GM12878 (cell line): ENCODE results near the gene CRKL. TPM values are rescaled to one million over a fixed set of nuclear protein-coding genes. Genes with fewer than 3 reads are reported as not detected.
A peak's percentile ranks its signal among the peaks of the same experiment; 100 is the strongest.

Source experiments
- CHD1 ChIP-seq: IDR thresholded peaks from 2 replicates; pipeline ENCODE4 v1.6.1; 2012; ENCODE audit warnings: low read depth, low read length, improper control_type of control experiment
- CREM ChIP-seq: IDR thresholded peaks from 2 replicates; pipeline ENCODE4 v1.6.1; 2014; ENCODE audit warnings: antibody characterized with exemption, low read depth
- DPF2 ChIP-seq: fragments of 450-650 bp; IDR thresholded peaks from 2 replicates; pipeline ENCODE4 v1.6.1; 2017; ENCODE audit warnings: mild to moderate bottlenecking
- E2F4 ChIP-seq: IDR thresholded peaks from 2 replicates; pipeline ENCODE4 v1.6.1; 2012; ENCODE audit warnings: low read depth, low read length, improper control_type of control experiment
- EP300 ChIP-seq, 2 experiments: fragments of 150-350 bp in 1 of 2; IDR thresholded peaks; 2 replicates each; pipeline ENCODE4 v1.6.1; 2011 to 2012; ENCODE audit warnings: low read depth in 2 of 2, low read length in 2 of 2, borderline replicate concordance in 1 of 2, improper control_type of control experiment in 1 of 2, inconsistent platforms in 1 of 2; ENCODE audit not compliant: control insufficient read depth in 1 of 2
- IKZF2 ChIP-seq, 2 experiments: fragments of 450-650 bp; IDR thresholded peaks; 2 replicates each; pipeline ENCODE4 v1.6.1; 2017; ENCODE audit warnings: mild to moderate bottlenecking in 2 of 2, moderate library complexity in 2 of 2
- KDM1A ChIP-seq: fragments of 200-600 bp; sonication (generic); IDR thresholded peaks from 2 replicates; pipeline ENCODE4 v1.6.1; 2016; ENCODE audit warnings: borderline replicate concordance
- NFIC ChIP-seq: IDR thresholded peaks from 2 replicates; pipeline ENCODE4 v1.6.1; 2012; ENCODE audit warnings: low read depth, mild to moderate bottlenecking, inconsistent platforms, low read length, moderate library complexity
- PAX8 ChIP-seq: fragments of 450-650 bp; IDR thresholded peaks from 2 replicates; pipeline ENCODE4 v1.6.1; 2017; ENCODE audit warnings: mild to moderate bottlenecking, moderate library complexity
- RCOR1 ChIP-seq: conservative IDR thresholded peaks from 2 replicates; pipeline ENCODE4 v1.6.1; 2012; ENCODE audit warnings: low read depth, low read length, improper control_type of control experiment
- RFX5 ChIP-seq: IDR thresholded peaks from 2 replicates; pipeline ENCODE4 v1.6.1; 2011; ENCODE audit warnings: low read depth, low read length, improper control_type of control experiment
- SKIL ChIP-seq: fragments of 450-650 bp; IDR thresholded peaks from 2 replicates; pipeline ENCODE4 v1.6.1; 2017; ENCODE audit warnings: mild to moderate bottlenecking, low read depth, inconsistent platforms; ENCODE audit not compliant: poor library complexity, severe bottlenecking
- SREBF2 ChIP-seq: IDR thresholded peaks from 2 replicates; pipeline ENCODE4 v1.6.1; 2012; ENCODE audit warnings: mild to moderate bottlenecking, low read length
- SRF ChIP-seq, 2 experiments: IDR thresholded peaks; 2 replicates each; pipeline ENCODE4 v1.6.1; 2011; ENCODE audit warnings: low read depth in 2 of 2, low read length in 2 of 2, mild to moderate bottlenecking in 1 of 2, moderate library complexity in 1 of 2
- SUZ12 ChIP-seq: fragments of 200-600 bp; sonication (generic); IDR thresholded peaks from one replicate; pipeline ENCODE4 v1.6.1; 2018; ENCODE audit warnings: antibody characterized with exemption, mild to moderate bottlenecking; ENCODE audit not compliant: unreplicated experiment
- TCF12 ChIP-seq: IDR thresholded peaks from 2 replicates; pipeline ENCODE4 v1.6.1; 2011; ENCODE audit warnings: low read depth, mild to moderate bottlenecking, low read length
- USF2 ChIP-seq: IDR thresholded peaks from 2 replicates; pipeline ENCODE4 v1.6.1; 2011; ENCODE audit warnings: low read depth, low read length, improper control_type of control experiment, borderline replicate concordance
- WRNIP1 ChIP-seq: IDR thresholded peaks from 2 replicates; pipeline ENCODE4 v1.6.1; 2011; ENCODE audit warnings: low read depth, low read length, improper control_type of control experiment, borderline replicate concordance
- YBX1 ChIP-seq: fragments of 450-650 bp; IDR thresholded peaks from 2 replicates; pipeline ENCODE4 v1.6.1; 2016; ENCODE audit warnings: antibody characterized with exemption
- ZBED1 ChIP-seq: IDR thresholded peaks from 2 replicates; pipeline ENCODE4 v1.6.1; 2016; ENCODE audit warnings: borderline replicate concordance
- ZBTB4 ChIP-seq: fragments of 450-650 bp; formaldehyde crosslinking; IDR thresholded peaks from 2 replicates; pipeline ENCODE4 v1.4.0; 2022; ENCODE audit warnings: mild to moderate bottlenecking, moderate library complexity
- polyA plus RNA-seq, 11 experiments: library from polyadenylated mRNA; depleted of rRNA in 4 of 11; unstranded in 6 of 11; stranded (reverse) in 5 of 11; fragments of >200 nt; fragmentation: Nextera tagmentation in 4 of 11; fragmentation: Illumina TruSeq in 1 of 11; extraction: Ambion mirVana in 4 of 11; extraction: Trizol in 1 of 11; gene quantifications; 1 replicate in 1 of 11; 2 replicates in 10 of 11; pipeline versions ENCODE4 v1.2.1 to v1.2.3, GENCODE V29; 2011 to 2016; ENCODE audit warnings: inconsistent platforms in 2 of 11, missing spikeins in 2 of 11, low read depth in 1 of 11
- total RNA-seq, 4 experiments: library from RNA; depleted of rRNA in 3 of 4; stranded (reverse); fragments of >200 nt in 3 of 4; fragmentation: Illumina TruSeq in 1 of 4; extraction: Trizol in 1 of 4; gene quantifications; 2 replicates each; pipeline versions ENCODE4 v1.2.1 to v1.2.3, GENCODE V29; 2013 to 2021

Gene CRKL
- total and polyA plus RNA-seq, 10 of the 15 experiments (the other 5 are each of a cell fraction or from before 2014, with no cell fraction given) = 12.6 to 61.2 (median 32.7) TPM

GRCh38 chr22:20981787-20982562 lies 64.8 kb downstream of the CRKL start, which contains the start of gene LZTR1 (continued):
- no peak for TF ChIP-seq ZBTB4 (CRISPR knock-in tag)
- TF ChIP-seq SKIL = no peak
- no peak for TF ChIP-seq PAX8
- no peak for TF ChIP-seq EP300 (IDR thresholded peaks at IDR 0.05; ENCODE audit: borderline replicate concordance in 1 of 2, control insufficient read depth in 1 of 2, low read depth in 2 of 2, low read length in 2 of 2)
- no peak for TF ChIP-seq ZBED1
- TF ChIP-seq RFX5 = no peak
- TF ChIP-seq RCOR1 = no peak
- peak; percentile 42 to 68; a peak in 3 of 4 replicates for TF ChIP-seq IKZF2 (IDR thresholded peaks at IDR 0.05)
- TF ChIP-seq NFIC = no peak
- TF ChIP-seq USF2 = no peak
- TF ChIP-seq E2F4 = no peak
- TF ChIP-seq CHD1 = no peak; the same call in 1 of the 2 replicates
- no peak for TF ChIP-seq SREBF2
- no peak for TF ChIP-seq SUZ12
- peak; percentile 84; the same call in 1 of the 2 replicates for TF ChIP-seq DPF2
- TF ChIP-seq YBX1 = no peak
- no peak for TF ChIP-seq SRF (IDR thresholded peaks at IDR 0.05; ENCODE audit: low read depth in 2 of 2, low read length in 2 of 2)
- peak; percentile 82 for TF ChIP-seq CREM
- no peak for TF ChIP-seq TCF12
- no peak for TF ChIP-seq WRNIP1
- TF ChIP-seq KDM1A = no peak
